Testis (tissue), 3 donors: Measurements from ENCODE around the gene IGSF9B. TPM values are rescaled to one million over a fixed set of nuclear protein-coding genes. Genes with fewer than 3 reads are reported as not detected.

Source experiments
- DNase-seq: peaks from one replicate; pipeline ENCODE4 v3.0.0-alpha.2; 2019
- H3K27ac ChIP-seq, 2 donors: fragments of 200-600 bp; sonication (generic); one replicate each; pipeline ENCODE4 v1.5.1; 2019
- H3K27me3 ChIP-seq: fragments of 200-600 bp; sonication (generic); one replicate; pipeline ENCODE4 v1.5.1; 2019
- H3K36me3 ChIP-seq: fragments of 200-600 bp; sonication (generic); one replicate; pipeline ENCODE4 v1.5.1; 2017; ENCODE audit warnings: low read depth; ENCODE audit errors: missing control alignments
- H3K4me1 ChIP-seq: fragments of 200-600 bp; sonication (generic); one replicate; pipeline ENCODE4 v1.5.1; 2019
- H3K4me3 ChIP-seq, 2 donors: fragments of 200-600 bp; sonication (generic); one replicate each; pipeline ENCODE4 v1.5.1; 2017 to 2019
- H3K9me3 ChIP-seq: fragments of 200-600 bp; sonication (generic); one replicate; pipeline ENCODE4 v1.5.1; 2017
- CTCF ChIP-seq, 3 experiments: fragments of 450-650 bp in 2 of 3; fragments of 200-600 bp in 1 of 3; sonication (generic) in 1 of 3; IDR thresholded peaks; one replicate each; pipeline ENCODE4 v1.5.1; 2016 to 2019; ENCODE audit warnings: antibody characterized with exemption in 3 of 3, mild to moderate bottlenecking in 2 of 3, moderate library complexity in 1 of 3
- POLR2A ChIP-seq: fragments of 450-650 bp; IDR thresholded peaks from one replicate; pipeline ENCODE4 v1.6.1; 2017; ENCODE audit warnings: antibody characterized with exemption, mild to moderate bottlenecking, moderate library complexity
- WGBS, 2 donors: methylation state at CpG; one replicate each; pipeline ENCODE4 v1.1.5; 2018; 5-methylcytosine and 5-hydroxymethylcytosine counted together
- intact Hi-C: fragments of 100-400 bp; cut with DNase I; formaldehyde crosslinking; loops from one replicate; pipeline ENCODE4 v1.15.1; 2023; ENCODE audit warnings: low total_unique reads
- polyA plus RNA-seq: library from polyadenylated mRNA; stranded (reverse); fragments of 350-450 nt; fragmentation: Illumina TruSeq; extraction: RNeasy Lipid Tissue Mini Kit (QIAGEN cat#74804); gene quantifications from one replicate; pipeline ENCODE4 v1.2.3, GENCODE V29; 2014; ENCODE audit warnings: low read depth, low replicate concordance; ENCODE audit not compliant: insufficient read depth
- total RNA-seq, 2 donors: library from RNA; depleted of rRNA; stranded (reverse); fragments of >200 nt; gene quantifications; one replicate each; pipeline ENCODE4 v1.2.3, GENCODE V29; 2016

Gene IGSF9B
- total and polyA plus RNA-seq, 3 donors from 2014 or later, result 16.8 to 119 (median 71.9) TPM

GRCh38 chr11:133906241-133906640 is 50.5 kb downstream of the IGSF9B start:
- Histone ChIP-seq H3K36me3 (no peaks in the 10 kb centered on the region), H3K4me1 (no peaks in the 10 kb centered on the region), H3K9me3 (no peaks in the 10 kb centered on the region), H3K27ac (no peak overlapping the region), H3K4me3 (no peak overlapping the region), H3K27me3 (no peaks in the 10 kb centered on the region)
- WGBS, 2 donors, result 91 to 95% methylated on average over 14 to 15 of the region's 15 CpGs
- DNase-seq, result no peak
- intact Hi-C loops, result no loop called here
- no peak for TF ChIP-seq POLR2A

- H3K9me3 ChIP-seq, result no peaks in the 10 kb centered on the region
- 91 to 92% methylated on average over 13 of the region's 13 CpGs for WGBS, 2 donors
- no peak overlapping the region for H3K27ac ChIP-seq
- no peaks in the 10 kb centered on the region for H3K36me3 ChIP-seq
- intact Hi-C loops, result no loop called here
- H3K27me3 ChIP-seq, result no peaks in the 10 kb centered on the region
- no peak overlapping the region for H3K4me3 ChIP-seq
- DNase-seq, result no peak
- TF ChIP-seq CTCF (IDR thresholded peaks at IDR 0.05) (no peak), POLR2A (no peak)
- H3K4me1 ChIP-seq, result no peaks in the 10 kb centered on the region
These were observed 51.1 kb downstream of the IGSF9B start for GRCh38 chr11:133905677-133906156.

- no peak overlapping the region for H3K4me3 ChIP-seq
- H3K27me3 ChIP-seq, result no peaks in the 10 kb centered on the region
- no peaks in the 10 kb centered on the region for H3K9me3 ChIP-seq
- DNase-seq, result no peak
- no peaks in the 10 kb centered on the region for H3K4me1 ChIP-seq
- intact Hi-C loops, result no loop called here
- H3K27ac ChIP-seq, result no peak overlapping the region
- no peaks in the 10 kb centered on the region for H3K36me3 ChIP-seq
- 86 to 91% methylated on average over 6 of the region's 6 CpGs for WGBS, 2 donors
- no peak for TF ChIP-seq POLR2A
- TF ChIP-seq CTCF (IDR thresholded peaks at IDR 0.05), result no peak
These were observed 51.8 kb downstream of the IGSF9B start for GRCh38 chr11:133904818-133905515.

- 90 to 91% methylated on average over 8 of the region's 8 CpGs for WGBS, 2 donors
- intact Hi-C loops, result no loop called here
- no peaks in the 10 kb centered on the region for H3K36me3 ChIP-seq
- no peak overlapping the region for H3K4me3 ChIP-seq
- DNase-seq, result no peak
- H3K9me3 ChIP-seq, result no peaks in the 10 kb centered on the region
- TF ChIP-seq POLR2A, result no peak
- TF ChIP-seq CTCF (IDR thresholded peaks at IDR 0.05), result no peak
- H3K27me3 ChIP-seq, result no peaks in the 10 kb centered on the region
- no peak overlapping the region for H3K27ac ChIP-seq
- H3K4me1 ChIP-seq, result no peaks in the 10 kb centered on the region
These were observed 52.6 kb downstream of the IGSF9B start for GRCh38 chr11:133903875-133904817.

- Histone ChIP-seq H3K9me3 (no peaks in the 10 kb centered on the region), H3K27me3 (no peaks in the 10 kb centered on the region), H3K27ac (no peak overlapping the region), H3K4me1 (no peaks in the 10 kb centered on the region), H3K36me3 (no peaks in the 10 kb centered on the region), H3K4me3 (no peak overlapping the region)
- TF ChIP-seq POLR2A, result no peak
- TF ChIP-seq CTCF (IDR thresholded peaks at IDR 0.05), result no peak
- intact Hi-C loops, result no loop called here
- WGBS, 2 donors, result 93 to 98% methylated on average over 13 of the region's 13 CpGs
- no peak for DNase-seq
These were observed 53.7 kb downstream of the IGSF9B start for GRCh38 chr11:133903056-133903455.
